AG20443 (cell line): Measurements from ENCODE around the gene CDC42.
"Not testable (repeated sequence)": the region's sequence is repeated elsewhere in the genome, so short reads cannot be mapped to it uniquely, and the experiment has no call there.

ENCODE experiments used
- DNase-seq: peaks from one replicate; pipeline ENCODE4 v3.0.0; 2012; ENCODE audit warnings: low spot score, mixed read lengths

Gene CDC42

GRCh38 chr1:22074803-22075202, 22.3 kb downstream of the CDC42 start:
- no peak for DNase-seq

GRCh38 chr1:22075718-22076117, 23.2 kb downstream of the CDC42 start:
- no peak for DNase-seq

GRCh38 chr1:22076346-22076745, 23.8 kb downstream of the CDC42 start:
- no peak for DNase-seq

- peak; percentile 33 for DNase-seq
Observed at GRCh38 chr1:22077728-22078127, 25.2 kb downstream of the CDC42 start.

GRCh38 chr1:22078133-22078532, 25.6 kb downstream of the CDC42 start:
- no peak for DNase-seq

- DNase-seq, result no peak
Observed at GRCh38 chr1:22080191-22080590, 27.7 kb downstream of the CDC42 start.

GRCh38 chr1:22088331-22088730, 35.8 kb downstream of the CDC42 start:
- no peak for DNase-seq

- no peak for DNase-seq
Observed at GRCh38 chr1:22089134-22089571, 36.6 kb downstream of the CDC42 start.

GRCh38 chr1:22089787-22090186, 37.3 kb downstream of the CDC42 start:
- no peak for DNase-seq

GRCh38 chr1:22090867-22091266, 38.4 kb downstream of the CDC42 start:
- DNase-seq, result no peak

- DNase-seq, result not testable (repeated sequence)
Observed at GRCh38 chr1:22092026-22092768, 39.7 kb downstream of the CDC42 start.

GRCh38 chr1:22093513-22093912, 41.0 kb downstream of the CDC42 start:
- DNase-seq, result no peak

- no peak for DNase-seq
Observed at GRCh38 chr1:22096036-22096435, 43.5 kb downstream of the CDC42 start.

- no peak for DNase-seq
Observed at GRCh38 chr1:22096463-22096862, 44.0 kb downstream of the CDC42 start.

- DNase-seq, result no peak
Observed at GRCh38 chr1:22098752-22099151, 46.2 kb downstream of the CDC42 start.

- no peak for DNase-seq
Observed at GRCh38 chr1:22100168-22100567, 47.7 kb downstream of the CDC42 start.

GRCh38 chr1:22101199-22101598, 48.7 kb downstream of the CDC42 start:
- DNase-seq, result no peak

GRCh38 chr1:22101995-22102394, 49.5 kb downstream of the CDC42 start:
- DNase-seq, result no peak

GRCh38 chr1:22102746-22103145, 50.2 kb downstream of the CDC42 start:
- DNase-seq, result no peak

- no peak for DNase-seq
Observed at GRCh38 chr1:22104094-22104493, 51.6 kb downstream of the CDC42 start.

- no peak for DNase-seq
Observed at GRCh38 chr1:22104865-22105437, 52.4 kb downstream of the CDC42 start.

GRCh38 chr1:22105611-22106207, 53.2 kb downstream of the CDC42 start:
- DNase-seq, result peak; percentile 65

- no peak for DNase-seq
Observed at GRCh38 chr1:22107126-22107525, 54.6 kb downstream of the CDC42 start.
